NOMO-1 treated with dmso at 0.1 percent for 144 hours (cell line): ENCODE measurements around the gene CCDC195.
"Not testable (repeated sequence)": the region's sequence is repeated elsewhere in the genome, so short reads cannot be mapped to it uniquely, and the experiment has no call there.

ENCODE experiments used
- DNase-seq: peaks from one replicate; lab custom pipeline; 2025; ENCODE audit not compliant: unreplicated experiment; lab: John Stamatoyannopoulos, UW

CCDC195 gene

GRCh38 chr2:224691563-224691962 is 24.6 kb downstream of the CCDC195 start:
- no peak for DNase-seq

- no peak for DNase-seq
Observed at GRCh38 chr2:224690868-224691267, 25.3 kb downstream of the CCDC195 start.

GRCh38 chr2:224689539-224689938 is 26.6 kb downstream of the CCDC195 start:
- no peak for DNase-seq

GRCh38 chr2:224688997-224689396 is 27.2 kb downstream of the CCDC195 start:
- no peak for DNase-seq

- DNase-seq = no peak
Observed at GRCh38 chr2:224687156-224687555, 29.0 kb downstream of the CCDC195 start.

- no peak for DNase-seq
Observed at GRCh38 chr2:224685121-224685520, 31.0 kb downstream of the CCDC195 start.

- DNase-seq = no peak
Observed at GRCh38 chr2:224682134-224682533, 34.0 kb downstream of the CCDC195 start.

GRCh38 chr2:224671731-224672130 is 44.4 kb downstream of the CCDC195 start:
- DNase-seq = no peak

GRCh38 chr2:224670203-224670602 is 46.0 kb downstream of the CCDC195 start:
- DNase-seq = no peak

- DNase-seq = no peak
Observed at GRCh38 chr2:224669449-224669848, 46.7 kb downstream of the CCDC195 start.

- no peak for DNase-seq
Observed at GRCh38 chr2:224668123-224668909, 47.8 kb downstream of the CCDC195 start.

GRCh38 chr2:224666951-224667553 is 49.1 kb downstream of the CCDC195 start:
- DNase-seq = no peak

GRCh38 chr2:224663322-224663721 is 52.8 kb downstream of the CCDC195 start:
- DNase-seq = not testable (repeated sequence)

- DNase-seq = not testable (repeated sequence)
Observed at GRCh38 chr2:224661708-224662107, 54.5 kb downstream of the CCDC195 start.

GRCh38 chr2:224659714-224660113 is 56.5 kb downstream of the CCDC195 start:
- no peak for DNase-seq

GRCh38 chr2:224658780-224659405 is 57.3 kb downstream of the CCDC195 start:
- no peak for DNase-seq

GRCh38 chr2:224657349-224657748 is 58.8 kb downstream of the CCDC195 start:
- no peak for DNase-seq

- DNase-seq = no peak
Observed at GRCh38 chr2:224655006-224655537, 61.1 kb downstream of the CCDC195 start.
